ENCODE results near the gene KCND3.

- no peak for TF ChIP-seq POLR2AphosphoS5 (IDR thresholded peaks at IDR 0.05)
- TF ChIP-seq CTCF (IDR thresholded peaks at IDR 0.05), result no peak
- no peak for TF ChIP-seq POLR2A (IDR thresholded peaks at IDR 0.05)
- TF ChIP-seq EP300 (IDR thresholded peaks at IDR 0.05), result no peak
Observed at GRCh38 chr1:111758373-111758772, 231.1 kb downstream of the KCND3 start.
